Activated CD8-positive, alpha-beta memory T cell treated with anti-CD3 and anti-CD28 coated beads, Interleukin-2, amount 50 U/mL, for 1 hour (primary cell): ENCODE data around the gene PARP9.

Experiments
- DNase-seq: peaks from one replicate; pipeline ENCODE4 v3.0.0-alpha.2; 2020; ENCODE audit errors: extremely low read depth

Gene PARP9

DNA sequence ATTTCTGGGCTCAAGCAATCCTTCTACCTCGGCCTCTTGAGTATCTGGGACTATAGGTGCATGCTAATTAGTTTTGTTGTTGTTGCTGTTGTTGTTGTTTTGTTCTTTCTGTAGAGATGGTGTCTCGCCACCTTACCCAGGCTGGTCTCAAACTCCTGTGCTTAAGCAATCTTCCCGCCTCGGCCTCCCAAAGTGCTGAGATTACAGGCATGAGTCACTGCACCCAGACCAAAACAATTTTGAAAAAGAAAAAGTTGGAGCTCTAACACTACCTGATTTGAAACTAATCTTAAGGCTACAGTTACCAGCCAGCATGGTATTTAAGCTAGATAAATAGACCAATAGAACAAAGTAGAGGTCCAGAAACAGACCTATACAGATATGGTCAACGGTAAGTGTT is 79.1 kb downstream of the PARP9 start:
- DNase-seq: no peak

DNA sequence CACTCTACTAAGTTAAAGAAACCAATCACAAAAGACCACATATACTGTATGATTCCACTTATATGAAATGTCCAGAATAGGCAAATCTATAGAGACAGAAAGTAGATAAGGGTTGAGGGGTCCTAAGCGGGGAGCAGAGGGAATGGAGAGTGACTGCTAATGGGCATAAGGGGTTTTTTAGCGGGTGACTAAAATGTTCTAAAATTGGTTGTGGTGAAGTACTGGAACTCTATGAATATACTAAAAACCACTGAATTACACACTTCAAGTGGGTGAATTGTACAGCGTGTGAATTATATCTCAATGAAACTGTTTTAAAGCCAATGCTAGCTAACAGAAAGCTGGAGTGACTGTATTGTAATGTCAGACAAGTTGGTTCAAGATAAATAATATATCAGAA is 82.7 kb downstream of the PARP9 start:
- DNase-seq: no peak
